Measurements from ENCODE around the gene FGD3. TPM values are rescaled to one million over a fixed set of nuclear protein-coding genes. Genes with fewer than 3 reads are reported as not detected.

Gene FGD3
- total RNA-seq, 1 donor: not detected

GRCh38 chr9:93064392-93065134 lies 117.2 kb downstream of the FGD3 start:
- peak; percentile 74 for DNase-seq (ENCODE audit: insufficient read length, low spot score, missing footprints)
- H4K20me1 ChIP-seq (ENCODE audit: insufficient read depth, low read length): no peaks in the 10 kb centered on the region
- TF ChIP-seq CTCF (IDR thresholded peaks at IDR 0.05; ENCODE audit: extremely low read depth, low read depth, low read length): no peak
- H3K27me3 ChIP-seq (ENCODE audit: insufficient read depth, low read length): no peaks in the 10 kb centered on the region
- H2AFZ ChIP-seq (ENCODE audit: low read length): no peak overlapping the region
- no peaks in the 10 kb centered on the region for H3K79me2 ChIP-seq (ENCODE audit: insufficient read depth, low read length)
- no peak overlapping the region for H3K4me2 ChIP-seq (ENCODE audit: insufficient read depth, low read length)
- H3K9me3 ChIP-seq (ENCODE audit: low read depth, low read length): no peaks in the 10 kb centered on the region
- H3K4me1 ChIP-seq (ENCODE audit: insufficient read depth, low read length): peaks cover 12% of the 10 kb centered on the region
- H3K4me3 ChIP-seq (ENCODE audit: insufficient read depth, low read length): no peak overlapping the region
- no peaks in the 10 kb centered on the region for H3K36me3 ChIP-seq (ENCODE audit: insufficient read depth, low read length)
- no peak overlapping the region for H3K27ac ChIP-seq (ENCODE audit: low read depth, low read length)

- H3K27me3 ChIP-seq (ENCODE audit: insufficient read depth, low read length): no peaks in the 10 kb centered on the region
- H3K4me2 ChIP-seq (ENCODE audit: insufficient read depth, low read length): no peak overlapping the region
- H3K36me3 ChIP-seq (ENCODE audit: insufficient read depth, low read length): no peaks in the 10 kb centered on the region
- no peak overlapping the region for H3K27ac ChIP-seq (ENCODE audit: low read depth, low read length)
- H3K9me3 ChIP-seq (ENCODE audit: low read depth, low read length): no peaks in the 10 kb centered on the region
- no peak overlapping the region for H2AFZ ChIP-seq (ENCODE audit: low read length)
- TF ChIP-seq CTCF (IDR thresholded peaks at IDR 0.05; ENCODE audit: extremely low read depth, low read depth, low read length): no peak
- DNase-seq (ENCODE audit: insufficient read length, low spot score, missing footprints): peak; percentile 76
- peaks cover 11% of the 10 kb centered on the region for H3K4me1 ChIP-seq (ENCODE audit: insufficient read depth, low read length)
- no peaks in the 10 kb centered on the region for H4K20me1 ChIP-seq (ENCODE audit: insufficient read depth, low read length)
- no peak overlapping the region for H3K4me3 ChIP-seq (ENCODE audit: insufficient read depth, low read length)
- H3K79me2 ChIP-seq (ENCODE audit: insufficient read depth, low read length): no peaks in the 10 kb centered on the region
Observed at GRCh38 chr9:93065135-93065720, 117.9 kb downstream of the FGD3 start.

- no peaks in the 10 kb centered on the region for H3K79me2 ChIP-seq (ENCODE audit: insufficient read depth, low read length)
- no peaks in the 10 kb centered on the region for H3K36me3 ChIP-seq (ENCODE audit: insufficient read depth, low read length)
- H3K27ac ChIP-seq (ENCODE audit: low read depth, low read length): no peak overlapping the region
- no peak overlapping the region for H3K4me3 ChIP-seq (ENCODE audit: insufficient read depth, low read length)
- no peaks in the 10 kb centered on the region for H3K9me3 ChIP-seq (ENCODE audit: low read depth, low read length)
- no peak overlapping the region for H3K4me2 ChIP-seq (ENCODE audit: insufficient read depth, low read length)
- H3K27me3 ChIP-seq (ENCODE audit: insufficient read depth, low read length): no peaks in the 10 kb centered on the region
- H2AFZ ChIP-seq (ENCODE audit: low read length): no peak overlapping the region
- H3K4me1 ChIP-seq (ENCODE audit: insufficient read depth, low read length): no peaks in the 10 kb centered on the region
- TF ChIP-seq CTCF (IDR thresholded peaks at IDR 0.05; ENCODE audit: extremely low read depth, low read depth, low read length): no peak
- DNase-seq (ENCODE audit: insufficient read length, low spot score, missing footprints): no peak
- no peaks in the 10 kb centered on the region for H4K20me1 ChIP-seq (ENCODE audit: insufficient read depth, low read length)
Observed at GRCh38 chr9:93066978-93067603, 119.8 kb downstream of the FGD3 start.

GRCh38 chr9:93068956-93069355 lies 121.6 kb downstream of the FGD3 start:
- DNase-seq (ENCODE audit: insufficient read length, low spot score, missing footprints): no peak
- Histone ChIP-seq H4K20me1 (ENCODE audit: insufficient read depth, low read length) (no peaks in the 10 kb centered on the region), H2AFZ (ENCODE audit: low read length) (no peak overlapping the region), H3K36me3 (ENCODE audit: insufficient read depth, low read length) (no peaks in the 10 kb centered on the region), H3K79me2 (ENCODE audit: insufficient read depth, low read length) (no peaks in the 10 kb centered on the region), H3K27ac (ENCODE audit: low read depth, low read length) (no peak overlapping the region), H3K4me1 (ENCODE audit: insufficient read depth, low read length) (peaks cover 5% of the 10 kb centered on the region), H3K9me3 (ENCODE audit: low read depth, low read length) (no peaks in the 10 kb centered on the region), H3K27me3 (ENCODE audit: insufficient read depth, low read length) (no peaks in the 10 kb centered on the region), H3K4me2 (ENCODE audit: insufficient read depth, low read length) (no peak overlapping the region), H3K4me3 (ENCODE audit: insufficient read depth, low read length) (no peak overlapping the region)
- TF ChIP-seq CTCF (IDR thresholded peaks at IDR 0.05; ENCODE audit: extremely low read depth, low read depth, low read length): no peak
